Measurements from ENCODE around the gene CEP85L. TPM values are rescaled to one million over a fixed set of nuclear protein-coding genes. Genes with fewer than 3 reads are reported as not detected.

The CEP85L gene
- polyA plus RNA-seq, 1 experiment, result 7.4 TPM

GRCh38 chr6:118546880-118547218, 104.5 kb downstream of the CEP85L start:
- Histone ChIP-seq H3K4me3 (ENCODE audit: low read depth, low read length) (no peak overlapping the region), H3K9me3 (ENCODE audit: control insufficient read depth, insufficient read depth, low read length) (no peaks in the 10 kb centered on the region), H3K27me3 (ENCODE audit: control insufficient read depth, insufficient read depth, low read length) (no peaks in the 10 kb centered on the region), H3K27ac (ENCODE audit: low read depth, low read length) (no peak overlapping the region)
- no peak for DNase-seq (ENCODE audit: low read depth, low spot score)
- CTCF ChIA-PET, result interaction anchor here (0.9 kb wide), 1 partner anchor 260 kb away, joined by 3 read pairs; no protein-coding TSS in a partner anchor
- POLR2A ChIA-PET, result no interaction called here
- TF ChIP-seq, protein P1, sequence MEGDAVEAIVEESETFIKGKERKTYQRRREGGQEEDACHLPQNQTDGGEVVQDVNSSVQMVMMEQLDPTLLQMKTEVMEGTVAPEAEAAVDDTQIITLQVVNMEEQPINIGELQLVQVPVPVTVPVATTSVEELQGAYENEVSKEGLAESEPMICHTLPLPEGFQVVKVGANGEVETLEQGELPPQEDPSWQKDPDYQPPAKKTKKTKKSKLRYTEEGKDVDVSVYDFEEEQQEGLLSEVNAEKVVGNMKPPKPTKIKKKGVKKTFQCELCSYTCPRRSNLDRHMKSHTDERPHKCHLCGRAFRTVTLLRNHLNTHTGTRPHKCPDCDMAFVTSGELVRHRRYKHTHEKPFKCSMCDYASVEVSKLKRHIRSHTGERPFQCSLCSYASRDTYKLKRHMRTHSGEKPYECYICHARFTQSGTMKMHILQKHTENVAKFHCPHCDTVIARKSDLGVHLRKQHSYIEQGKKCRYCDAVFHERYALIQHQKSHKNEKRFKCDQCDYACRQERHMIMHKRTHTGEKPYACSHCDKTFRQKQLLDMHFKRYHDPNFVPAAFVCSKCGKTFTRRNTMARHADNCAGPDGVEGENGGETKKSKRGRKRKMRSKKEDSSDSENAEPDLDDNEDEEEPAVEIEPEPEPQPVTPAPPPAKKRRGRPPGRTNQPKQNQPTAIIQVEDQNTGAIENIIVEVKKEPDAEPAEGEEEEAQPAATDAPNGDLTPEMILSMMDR (IDR thresholded peaks at IDR 0.05; ENCODE audit: low read depth, low read length), result no peak

- no peak for DNase-seq (ENCODE audit: low read depth, low spot score)
- no peaks in the 10 kb centered on the region for H3K9me3 ChIP-seq (ENCODE audit: control insufficient read depth, insufficient read depth, low read length)
- no peak overlapping the region for H3K4me3 ChIP-seq (ENCODE audit: low read depth, low read length)
- H3K27me3 ChIP-seq (ENCODE audit: control insufficient read depth, insufficient read depth, low read length), result no peaks in the 10 kb centered on the region
- H3K27ac ChIP-seq (ENCODE audit: low read depth, low read length), result no peak overlapping the region
- TF ChIP-seq, protein P1 (IDR thresholded peaks at IDR 0.05; ENCODE audit: low read depth, low read length), result no peak
- ChIA-PET POLR2A (no interaction called here), CTCF (interaction anchor here (0.9 to 2.6 kb wide), 3 partner anchors 9 to 261 kb away, joined by 3 to 12 read pairs (median 3); no protein-coding TSS in a partner anchor)
Measured at GRCh38 chr6:118546164-118546879, 105.1 kb downstream of the CEP85L start.

DNA sequence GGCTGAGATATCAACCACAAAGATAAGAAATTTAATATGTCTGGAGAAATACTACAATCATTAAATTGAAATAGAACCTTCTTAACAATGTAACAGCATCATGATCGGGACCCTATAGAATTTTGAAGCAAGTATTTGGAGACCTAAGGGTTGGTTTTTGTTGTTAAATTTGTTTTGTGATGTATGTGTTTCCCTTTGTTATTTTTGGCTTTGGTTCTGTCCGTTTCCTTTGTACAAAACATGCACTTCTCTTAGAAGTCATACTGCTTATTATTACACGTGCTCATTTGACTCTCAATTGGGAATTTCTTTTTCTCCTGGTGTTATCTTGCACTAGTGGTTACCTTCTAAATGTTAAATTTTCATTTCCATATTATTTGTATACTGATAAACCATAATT, 107.3 kb downstream of the CEP85L start:
- Histone ChIP-seq H3K9me3 (ENCODE audit: control insufficient read depth, insufficient read depth, low read length) (no peaks in the 10 kb centered on the region), H3K27ac (ENCODE audit: low read depth, low read length) (no peak overlapping the region), H3K4me3 (ENCODE audit: low read depth, low read length) (no peak overlapping the region), H3K27me3 (ENCODE audit: control insufficient read depth, insufficient read depth, low read length) (no peaks in the 10 kb centered on the region)
- ChIA-PET CTCF (interaction anchor here (1.0 to 2.6 kb wide), 4 partner anchors 18 to 261 kb away, joined by 3 to 12 read pairs (median 4); no protein-coding TSS in a partner anchor), POLR2A (no interaction called here)
- TF ChIP-seq, protein P1 (IDR thresholded peaks at IDR 0.05; ENCODE audit: low read depth, low read length), result no peak
- DNase-seq (ENCODE audit: low read depth, low spot score), result no peak

- no peak overlapping the region for H3K4me3 ChIP-seq (ENCODE audit: low read depth, low read length)
- TF ChIP-seq, protein P1 (IDR thresholded peaks at IDR 0.05; ENCODE audit: low read depth, low read length), result no peak
- H3K27me3 ChIP-seq (ENCODE audit: control insufficient read depth, insufficient read depth, low read length), result no peaks in the 10 kb centered on the region
- H3K27ac ChIP-seq (ENCODE audit: low read depth, low read length), result no peak overlapping the region
- DNase-seq (ENCODE audit: low read depth, low spot score), result no peak
- no peaks in the 10 kb centered on the region for H3K9me3 ChIP-seq (ENCODE audit: control insufficient read depth, insufficient read depth, low read length)
- CTCF ChIA-PET, result interaction anchor here (1.0 to 1.2 kb wide), 3 partner anchors 38 to 259 kb away, joined by 3 read pairs; no protein-coding TSS in a partner anchor
- POLR2A ChIA-PET, result no interaction called here
Measured at GRCh38 chr6:118542184-118542952, 109.0 kb downstream of the CEP85L start.

GRCh38 chr6:118537574-118537973, 113.8 kb downstream of the CEP85L start:
- CTCF ChIA-PET, result interaction anchor here (1.8 to 3.7 kb wide), 2 partner anchors 253 to 263 kb away, joined by 4 to 21 read pairs; no protein-coding TSS in a partner anchor

More at GRCh38 chr6:118537574-118537973, 113.8 kb downstream of the CEP85L start:
- H3K4me3 ChIP-seq (ENCODE audit: low read depth, low read length), result no peak overlapping the region
- no peaks in the 10 kb centered on the region for H3K9me3 ChIP-seq (ENCODE audit: control insufficient read depth, insufficient read depth, low read length)
- DNase-seq (ENCODE audit: low read depth, low spot score), result no peak
- H3K27me3 ChIP-seq (ENCODE audit: control insufficient read depth, insufficient read depth, low read length), result no peaks in the 10 kb centered on the region
- TF ChIP-seq, protein P1 (IDR thresholded peaks at IDR 0.05; ENCODE audit: low read depth, low read length), result no peak
- no peak overlapping the region for H3K27ac ChIP-seq (ENCODE audit: low read depth, low read length)
- POLR2A ChIA-PET, result no interaction called here
